Tibial artery (tissue), 4 donors: ENCODE measurements around the gene COL5A2.

ENCODE experiments used
- DNase-seq, 2 donors: peaks; one replicate each; pipeline ENCODE4 v3.0.0-alpha.2; 2019
- H3K27ac ChIP-seq, 2 donors: fragments of 200-600 bp; sonication (generic) in 1 of 2; 1 replicate in 1 of 2; 2 replicates in 1 of 2; pipeline ENCODE4 v1.5.1; 2018 to 2019; ENCODE audit warnings: mild to moderate bottlenecking in 1 of 2
- H3K27me3 ChIP-seq, 2 donors: fragments of 200-600 bp; sonication (generic) in 1 of 2; one replicate each; pipeline versions ENCODE4 v1.5.1 to v1.6.0; 2016 to 2019
- H3K36me3 ChIP-seq, 3 donors: fragments of 200-600 bp; sonication (generic) in 2 of 3; one replicate each; pipeline ENCODE4 v1.5.1; 2016 to 2019; ENCODE audit warnings: mild to moderate bottlenecking in 2 of 3
- H3K4me1 ChIP-seq, 4 donors: fragments of 200-600 bp; sonication (generic) in 2 of 4; 1 replicate in 3 of 4; 2 replicates in 1 of 4; pipeline ENCODE4 v1.5.1; 2016 to 2019
- H3K4me3 ChIP-seq, 2 donors: fragments of 200-600 bp; sonication (generic) in 1 of 2; 1 replicate in 1 of 2; 2 replicates in 1 of 2; pipeline ENCODE4 v1.5.1; 2018 to 2019; ENCODE audit warnings: mild to moderate bottlenecking in 2 of 2
- H3K9me3 ChIP-seq, 3 donors: fragments of 200-600 bp; sonication (generic) in 1 of 3; one replicate each; pipeline ENCODE4 v1.5.1; 2016 to 2019
- CTCF ChIP-seq, 2 experiments: fragments of 200-600 bp in 1 of 2; fragments of 450-650 bp in 1 of 2; IDR thresholded peaks; one replicate each; pipeline ENCODE4 v1.5.1; 2017 to 2019; ENCODE audit warnings: antibody characterized with exemption in 2 of 2, mild to moderate bottlenecking in 1 of 2, moderate library complexity in 1 of 2
- intact Hi-C: fragments of 100-400 bp; cut with DNase I; formaldehyde crosslinking; loops from one replicate; pipeline ENCODE4 v1.15.0; 2023; ENCODE audit warnings: low total_unique reads

The COL5A2 gene

GRCh38 chr2:189179570-189179950 lies at the start of gene COL5A2:
TSS of gene COL5A2 (minus strand) at chr2:189179761. CDS start at chr2:189179604, 157 bp downstream.
- intact Hi-C loops, result no loop called here

GRCh38 chr2:189226017-189226416 lies 46.5 kb upstream of the COL5A2 start:
- Histone ChIP-seq H3K27ac (no peak overlapping the region), H3K36me3 (no peaks in the 10 kb centered on the region), H3K4me1 (peaks cover 0 to 16% (median 9%) of the 10 kb centered on the region in 4 donors), H3K9me3 (no peaks in the 10 kb centered on the region), H3K4me3 (no peak overlapping the region), H3K27me3 (no peaks in the 10 kb centered on the region)
- no peak for TF ChIP-seq CTCF (IDR thresholded peaks at IDR 0.05)
- intact Hi-C loops, result no loop called here
- DNase-seq, result no peak

More at GRCh38 chr2:189179570-189179950, at the start of gene COL5A2:
- no peaks in the 10 kb centered on the region for H3K27me3 ChIP-seq
- H3K27ac ChIP-seq, result peak within 1 kb of the TSS; percentile 70 to 75
- no peaks in the 10 kb centered on the region for H3K36me3 ChIP-seq
- no peaks in the 10 kb centered on the region for H3K9me3 ChIP-seq
- no peak for TF ChIP-seq CTCF (IDR thresholded peaks at IDR 0.05)
- peak within 1 kb of the TSS; percentile 58 to 59 for H3K4me3 ChIP-seq
- peaks cover 0 to 29% (median 2%) of the 10 kb centered on the region in 4 donors for H3K4me1 ChIP-seq
- DNase-seq, result peak; percentile 66 to 71

GRCh38 chr2:189225032-189225431 lies 45.5 kb upstream of the COL5A2 start:
- intact Hi-C loops, result no loop called here
- Histone ChIP-seq H3K9me3 (no peaks in the 10 kb centered on the region), H3K4me3 (no peak overlapping the region), H3K36me3 (no peaks in the 10 kb centered on the region), H3K27ac (no peak overlapping the region), H3K27me3 (no peaks in the 10 kb centered on the region), H3K4me1 (peaks cover 0 to 16% (median 9%) of the 10 kb centered on the region in 4 donors)
- no peak for DNase-seq
- no peak for TF ChIP-seq CTCF (IDR thresholded peaks at IDR 0.05)

GRCh38 chr2:189222468-189223105 lies 43.0 kb upstream of the COL5A2 start:
- Histone ChIP-seq H3K9me3 (no peaks in the 10 kb centered on the region), H3K27me3 (no peaks in the 10 kb centered on the region), H3K4me3 (no peak overlapping the region), H3K36me3 (no peaks in the 10 kb centered on the region), H3K4me1 (peaks cover 0 to 16% (median 9%) of the 10 kb centered on the region in 4 donors), H3K27ac (peak overlapping the region; percentile 60 to 63)
- DNase-seq, result peak; percentile 38 to 80
- TF ChIP-seq CTCF (IDR thresholded peaks at IDR 0.05), result no peak
- intact Hi-C loops, result no loop called here

- intact Hi-C loops, result no loop called here
- no peak for TF ChIP-seq CTCF (IDR thresholded peaks at IDR 0.05)
- H3K27me3 ChIP-seq, result no peaks in the 10 kb centered on the region
- no peak for DNase-seq
- H3K4me3 ChIP-seq, result no peak overlapping the region
- H3K4me1 ChIP-seq, result peaks cover 0 to 16% (median 9%) of the 10 kb centered on the region in 4 donors
- H3K36me3 ChIP-seq, result no peaks in the 10 kb centered on the region
- H3K9me3 ChIP-seq, result no peaks in the 10 kb centered on the region
- peak overlapping the region; percentile 60 to 63 for H3K27ac ChIP-seq
Measured at GRCh38 chr2:189221811-189222467, 42.4 kb upstream of the COL5A2 start.
